Measurements from ENCODE around the gene PGBD1. TPM values are rescaled to one million over a fixed set of nuclear protein-coding genes. Genes with fewer than 3 reads are reported as not detected.
A peak's percentile ranks its signal among the peaks of the same experiment; 100 is the strongest.

PGBD1 gene
- total and polyA plus RNA-seq, 2 experiments from 2014 or later = 3.1 to 6.2 TPM

DNA sequence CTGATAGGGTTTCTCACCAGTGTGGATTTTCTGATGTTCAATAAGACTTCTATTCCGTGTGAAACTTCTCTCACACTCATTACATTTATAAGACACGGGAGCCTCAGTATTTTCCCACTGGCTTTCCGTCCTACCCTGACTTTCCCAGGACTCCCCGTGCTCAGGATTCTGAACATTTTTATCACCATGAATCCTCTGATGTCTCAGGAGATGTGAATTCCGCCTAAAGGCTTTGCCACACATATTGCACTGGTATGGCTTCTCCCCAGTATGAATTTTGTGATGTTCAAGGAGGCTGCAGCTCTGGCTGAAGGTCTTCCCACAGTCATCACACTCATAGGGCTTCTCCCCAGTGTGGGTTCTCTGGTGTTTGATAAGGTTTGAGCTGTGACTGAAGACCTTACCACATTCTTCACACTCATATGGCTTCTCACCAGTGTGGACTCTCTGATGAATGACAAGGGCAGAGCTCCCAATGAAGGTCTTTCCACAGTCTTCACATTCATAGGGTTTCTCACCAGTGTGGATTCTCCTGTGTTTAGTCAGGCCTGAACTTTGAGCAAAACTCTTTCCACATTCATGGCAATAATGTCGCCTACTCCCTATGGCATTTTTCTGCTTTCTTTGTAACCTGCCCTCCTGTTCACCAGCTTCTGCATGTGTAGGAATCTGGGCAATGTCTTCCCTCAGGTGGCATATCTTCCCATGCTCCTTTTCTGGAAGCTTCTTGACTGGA, 36.0 kb upstream of the PGBD1 start:
- TF ChIP-seq EZH2phosphoT487 (IDR thresholded peaks at IDR 0.05; ENCODE audit: low read depth, severe bottlenecking, unreplicated experiment) = no peak
- TF ChIP-seq, protein P1, sequence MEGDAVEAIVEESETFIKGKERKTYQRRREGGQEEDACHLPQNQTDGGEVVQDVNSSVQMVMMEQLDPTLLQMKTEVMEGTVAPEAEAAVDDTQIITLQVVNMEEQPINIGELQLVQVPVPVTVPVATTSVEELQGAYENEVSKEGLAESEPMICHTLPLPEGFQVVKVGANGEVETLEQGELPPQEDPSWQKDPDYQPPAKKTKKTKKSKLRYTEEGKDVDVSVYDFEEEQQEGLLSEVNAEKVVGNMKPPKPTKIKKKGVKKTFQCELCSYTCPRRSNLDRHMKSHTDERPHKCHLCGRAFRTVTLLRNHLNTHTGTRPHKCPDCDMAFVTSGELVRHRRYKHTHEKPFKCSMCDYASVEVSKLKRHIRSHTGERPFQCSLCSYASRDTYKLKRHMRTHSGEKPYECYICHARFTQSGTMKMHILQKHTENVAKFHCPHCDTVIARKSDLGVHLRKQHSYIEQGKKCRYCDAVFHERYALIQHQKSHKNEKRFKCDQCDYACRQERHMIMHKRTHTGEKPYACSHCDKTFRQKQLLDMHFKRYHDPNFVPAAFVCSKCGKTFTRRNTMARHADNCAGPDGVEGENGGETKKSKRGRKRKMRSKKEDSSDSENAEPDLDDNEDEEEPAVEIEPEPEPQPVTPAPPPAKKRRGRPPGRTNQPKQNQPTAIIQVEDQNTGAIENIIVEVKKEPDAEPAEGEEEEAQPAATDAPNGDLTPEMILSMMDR (IDR thresholded peaks at IDR 0.05; ENCODE audit: poor library complexity) = no peak
- TF ChIP-seq EZH2 (IDR thresholded peaks at IDR 0.05; ENCODE audit: borderline replicate concordance) = no peak
- H3K36me3 ChIP-seq (replicated peaks; ENCODE audit: insufficient read depth, low read depth) = no peaks in the 10 kb centered on the region

DNA sequence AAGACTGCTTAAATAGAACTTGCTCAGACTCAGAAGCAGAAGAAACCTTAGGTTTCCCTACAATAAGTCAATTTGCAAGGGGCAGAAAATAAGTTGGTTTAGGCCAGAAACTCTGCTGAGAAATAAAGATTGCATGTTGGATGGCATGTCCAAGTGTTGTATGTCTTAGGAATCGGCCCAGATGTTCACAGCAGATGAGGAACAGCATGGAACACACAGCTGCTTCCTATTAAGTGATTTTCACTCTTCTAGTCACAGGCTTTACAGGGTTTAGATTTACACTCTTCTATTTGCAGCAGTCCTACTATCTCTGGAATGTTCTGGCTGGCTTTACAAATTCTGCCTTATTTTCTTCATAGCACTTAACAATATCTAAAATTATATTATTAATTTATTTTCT, 32.5 kb upstream of the PGBD1 start:
- H3K27me3 ChIP-seq = no peaks in the 10 kb centered on the region
- DNase-seq (ENCODE audit: low spot score) = no peak
- no peak for TF ChIP-seq EZH2phosphoT487 (IDR thresholded peaks at IDR 0.05; ENCODE audit: low read depth, severe bottlenecking, unreplicated experiment)
- TF ChIP-seq EZH2 (IDR thresholded peaks at IDR 0.05; ENCODE audit: borderline replicate concordance) = no peak
- TF ChIP-seq, protein P1 (IDR thresholded peaks at IDR 0.05; ENCODE audit: poor library complexity) = no peak
- H3K9me2 ChIP-seq (replicated peaks; ENCODE audit: insufficient read depth) = no peaks in the 10 kb centered on the region
- WGBS (ENCODE audit: low lambda C conversion rate, missing lambda C conversion rate) = 65% methylated on average over 1 of the region's 1 CpG
- no peaks in the 10 kb centered on the region for H4K20me1 ChIP-seq (ENCODE audit: insufficient read depth, poor library complexity, severe bottlenecking)
- peaks cover 21% of the 10 kb centered on the region for H3K79me2 ChIP-seq
- H3K4me2 ChIP-seq = no peak overlapping the region
- H3K36me3 ChIP-seq (replicated peaks; ENCODE audit: insufficient read depth, low read depth) = no peaks in the 10 kb centered on the region
- no peak overlapping the region for H2AFZ ChIP-seq
- no peak overlapping the region for H3K27ac ChIP-seq
- no peak overlapping the region for H3K4me3 ChIP-seq
- no peaks in the 10 kb centered on the region for H3K9me3 ChIP-seq (ENCODE audit: low read depth)
- H3K4me1 ChIP-seq (ENCODE audit: insufficient read depth) = peaks cover 11% of the 10 kb centered on the region

More for the DNA sequence above, 36.0 kb upstream of the PGBD1 start:
- Histone ChIP-seq H3K27ac (no peak overlapping the region), H3K4me3 (no peak overlapping the region), H2AFZ (no peak overlapping the region), H3K4me1 (ENCODE audit: insufficient read depth) (peaks cover 3% of the 10 kb centered on the region), H3K9me2 (replicated peaks; ENCODE audit: insufficient read depth) (no peaks in the 10 kb centered on the region), H3K79me2 (peaks cover 12% of the 10 kb centered on the region), H3K4me2 (no peak overlapping the region), H3K27me3 (no peaks in the 10 kb centered on the region), H3K9me3 (ENCODE audit: low read depth) (no peaks in the 10 kb centered on the region), H4K20me1 (ENCODE audit: insufficient read depth, poor library complexity, severe bottlenecking) (no peaks in the 10 kb centered on the region)
- no peak for DNase-seq (ENCODE audit: low spot score)
- WGBS (ENCODE audit: low lambda C conversion rate, missing lambda C conversion rate) = 97% methylated on average over 6 of the region's 6 CpGs

DNA sequence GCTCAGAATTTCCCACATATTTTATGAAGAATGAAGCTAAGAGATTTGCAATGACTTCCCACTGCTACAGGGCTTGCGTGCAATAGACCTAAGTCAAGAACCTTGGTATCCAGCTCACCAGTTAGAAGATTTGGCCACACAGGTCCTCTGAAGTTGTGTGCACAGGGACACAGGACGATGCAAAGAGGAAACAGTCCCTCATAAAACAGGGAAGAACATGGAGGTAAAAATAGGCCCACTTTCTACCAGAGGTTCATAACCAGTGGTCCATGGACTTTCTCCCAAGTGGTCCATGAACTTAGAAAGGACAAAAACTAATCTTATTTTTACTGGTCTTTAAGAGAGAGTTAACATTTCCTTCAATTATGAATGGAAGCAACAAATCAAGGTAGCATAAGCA, 30.6 kb upstream of the PGBD1 start:
- peak overlapping the region; percentile 81 for H3K4me3 ChIP-seq
- WGBS (ENCODE audit: low lambda C conversion rate, missing lambda C conversion rate) = 90% methylated on average over 2 of the region's 2 CpGs
- no peak overlapping the region for H2AFZ ChIP-seq
- no peaks in the 10 kb centered on the region for H3K9me2 ChIP-seq (replicated peaks; ENCODE audit: insufficient read depth)
- peaks cover 21% of the 10 kb centered on the region for H3K79me2 ChIP-seq
- H3K4me1 ChIP-seq (ENCODE audit: insufficient read depth) = peaks cover 11% of the 10 kb centered on the region
- H3K36me3 ChIP-seq (replicated peaks; ENCODE audit: insufficient read depth, low read depth) = no peaks in the 10 kb centered on the region
- DNase-seq (ENCODE audit: low spot score) = no peak
- H3K4me2 ChIP-seq = peak overlapping the region; percentile 78
- no peak for TF ChIP-seq EZH2phosphoT487 (IDR thresholded peaks at IDR 0.05; ENCODE audit: low read depth, severe bottlenecking, unreplicated experiment)
- TF ChIP-seq, protein P1 (IDR thresholded peaks at IDR 0.05; ENCODE audit: poor library complexity) = no peak
- TF ChIP-seq EZH2 (IDR thresholded peaks at IDR 0.05; ENCODE audit: borderline replicate concordance) = no peak
- no peaks in the 10 kb centered on the region for H3K27me3 ChIP-seq
- no peaks in the 10 kb centered on the region for H3K9me3 ChIP-seq (ENCODE audit: low read depth)
- H3K27ac ChIP-seq = no peak overlapping the region
- H4K20me1 ChIP-seq (ENCODE audit: insufficient read depth, poor library complexity, severe bottlenecking) = no peaks in the 10 kb centered on the region

Data from hepatocyte (in vitro differentiated cells).